ENCODE measurements around the gene AGTR2. TPM values are rescaled to one million over a fixed set of nuclear protein-coding genes. Genes with fewer than 3 reads are reported as not detected.
"Not testable (repeated sequence)": the region's sequence is repeated elsewhere in the genome, so short reads cannot be mapped to it uniquely, and the experiment has no call there.

The AGTR2 gene
- total and polyA plus RNA-seq, 2 donors (not counting 1 experiment from before 2014, with no cell fraction given): not detected

- H3K9ac ChIP-seq (ENCODE audit: insufficient read depth, low read length): no peak overlapping the region
- no peaks in the 10 kb centered on the region for H3K9me3 ChIP-seq (ENCODE audit: control insufficient read depth, insufficient read depth, low read depth, low read length)
- H3K27ac ChIP-seq (ENCODE audit: insufficient read depth, low read length): no peak overlapping the region
- no peak for DNase-seq (ENCODE audit: low read depth in 2 of 2)
- no peaks in the 10 kb centered on the region for H3K4me1 ChIP-seq (ENCODE audit: control insufficient read depth, extremely low read depth, insufficient read depth, low read length)
- H3K4me2 ChIP-seq (ENCODE audit: extremely low read depth, insufficient read depth, low read length): no peak overlapping the region
- H3K27me3 ChIP-seq (ENCODE audit: control insufficient read depth, insufficient read depth, low read length): no peaks in the 10 kb centered on the region
- no peaks in the 10 kb centered on the region for H3K79me2 ChIP-seq (ENCODE audit: control insufficient read depth, insufficient read depth, low read length)
- no peak for TF ChIP-seq CTCF (conservative IDR thresholded peaks at IDR 0.05 in 1 of 2, IDR thresholded peaks at IDR 0.05 in 1 of 2; ENCODE audit: low read depth in 1 of 2, low read length in 2 of 2)
- TF ChIP-seq EZH2 (IDR thresholded peaks at IDR 0.05; ENCODE audit: low read length, missing control alignments): no peak
- no peaks in the 10 kb centered on the region for H4K20me1 ChIP-seq (ENCODE audit: control insufficient read depth, extremely low read depth, insufficient read depth, low read length)
- no peaks in the 10 kb centered on the region for H3K36me3 ChIP-seq (ENCODE audit: control insufficient read depth, insufficient read depth, low read length)
- H3K4me3 ChIP-seq (replicated peaks in 1 of 4; ENCODE audit: control extremely low read depth in 1 of 4, insufficient read depth in 1 of 4, low read depth in 3 of 4, low read length in 4 of 4): no peak overlapping the region
- H2AFZ ChIP-seq (ENCODE audit: low read length): no peak overlapping the region
Measured at GRCh38 chrX:116198810-116199209, 28.3 kb downstream of the AGTR2 start.

GRCh38 chrX:116204932-116205331 lies 34.4 kb downstream of the AGTR2 start:
- Histone ChIP-seq H3K4me2 (ENCODE audit: extremely low read depth, insufficient read depth, low read length) (no peak overlapping the region), H3K27ac (ENCODE audit: insufficient read depth, low read length) (no peak overlapping the region), H4K20me1 (ENCODE audit: control insufficient read depth, extremely low read depth, insufficient read depth, low read length) (no peaks in the 10 kb centered on the region), H3K9me3 (ENCODE audit: control insufficient read depth, insufficient read depth, low read depth, low read length) (no peaks in the 10 kb centered on the region), H3K27me3 (ENCODE audit: control insufficient read depth, insufficient read depth, low read length) (no peaks in the 10 kb centered on the region), H3K4me3 (replicated peaks in 1 of 4; ENCODE audit: control extremely low read depth in 1 of 4, insufficient read depth in 1 of 4, low read depth in 3 of 4, low read length in 4 of 4) (no peak overlapping the region), H3K79me2 (ENCODE audit: control insufficient read depth, insufficient read depth, low read length) (no peaks in the 10 kb centered on the region), H3K36me3 (ENCODE audit: control insufficient read depth, insufficient read depth, low read length) (no peaks in the 10 kb centered on the region), H3K4me1 (ENCODE audit: control insufficient read depth, extremely low read depth, insufficient read depth, low read length) (no peaks in the 10 kb centered on the region), H2AFZ (ENCODE audit: low read length) (no peak overlapping the region), H3K9ac (ENCODE audit: insufficient read depth, low read length) (no peak overlapping the region)
- TF ChIP-seq CTCF (conservative IDR thresholded peaks at IDR 0.05 in 1 of 2, IDR thresholded peaks at IDR 0.05 in 1 of 2; ENCODE audit: low read depth in 1 of 2, low read length in 2 of 2) (peak; percentile 23 to 50), EZH2 (IDR thresholded peaks at IDR 0.05; ENCODE audit: low read length, missing control alignments) (no peak)
- peak; percentile 0 to 22 for DNase-seq (ENCODE audit: low read depth in 2 of 2)

- H3K79me2 ChIP-seq (ENCODE audit: control insufficient read depth, insufficient read depth, low read length): no peaks in the 10 kb centered on the region
- H3K4me3 ChIP-seq (replicated peaks in 1 of 4; ENCODE audit: control extremely low read depth in 1 of 4, insufficient read depth in 1 of 4, low read depth in 3 of 4, low read length in 4 of 4): no peak overlapping the region
- no peaks in the 10 kb centered on the region for H3K36me3 ChIP-seq (ENCODE audit: control insufficient read depth, insufficient read depth, low read length)
- H3K9ac ChIP-seq (ENCODE audit: insufficient read depth, low read length): no peak overlapping the region
- H4K20me1 ChIP-seq (ENCODE audit: control insufficient read depth, extremely low read depth, insufficient read depth, low read length): no peaks in the 10 kb centered on the region
- no peak overlapping the region for H3K27ac ChIP-seq (ENCODE audit: insufficient read depth, low read length)
- no peaks in the 10 kb centered on the region for H3K9me3 ChIP-seq (ENCODE audit: control insufficient read depth, insufficient read depth, low read depth, low read length)
- H2AFZ ChIP-seq (ENCODE audit: low read length): no peak overlapping the region
- TF ChIP-seq EZH2 (IDR thresholded peaks at IDR 0.05; ENCODE audit: low read length, missing control alignments) (no peak), CTCF (conservative IDR thresholded peaks at IDR 0.05 in 1 of 2, IDR thresholded peaks at IDR 0.05 in 1 of 2; ENCODE audit: low read depth in 1 of 2, low read length in 2 of 2) (no peak)
- H3K4me1 ChIP-seq (ENCODE audit: control insufficient read depth, extremely low read depth, insufficient read depth, low read length): no peaks in the 10 kb centered on the region
- DNase-seq (ENCODE audit: low read depth in 2 of 2): no peak
- H3K4me2 ChIP-seq (ENCODE audit: extremely low read depth, insufficient read depth, low read length): no peak overlapping the region
- H3K27me3 ChIP-seq (ENCODE audit: control insufficient read depth, insufficient read depth, low read length): no peaks in the 10 kb centered on the region
Measured at GRCh38 chrX:116213262-116213661, 42.7 kb downstream of the AGTR2 start.

GRCh38 chrX:116217080-116217479 lies 46.5 kb downstream of the AGTR2 start:
- not testable (repeated sequence) for H3K27ac ChIP-seq (ENCODE audit: insufficient read depth, low read length); H3K4me3 ChIP-seq (replicated peaks in 1 of 4; ENCODE audit: control extremely low read depth in 1 of 4, insufficient read depth in 1 of 4, low read depth in 3 of 4, low read length in 4 of 4); H3K9ac ChIP-seq (ENCODE audit: insufficient read depth, low read length); H2AFZ ChIP-seq (ENCODE audit: low read length); H4K20me1 ChIP-seq (ENCODE audit: control insufficient read depth, extremely low read depth, insufficient read depth, low read length); H3K9me3 ChIP-seq (ENCODE audit: control insufficient read depth, insufficient read depth, low read depth, low read length); H3K4me1 ChIP-seq (ENCODE audit: control insufficient read depth, extremely low read depth, insufficient read depth, low read length); H3K4me2 ChIP-seq (ENCODE audit: extremely low read depth, insufficient read depth, low read length); H3K36me3 ChIP-seq (ENCODE audit: control insufficient read depth, insufficient read depth, low read length); DNase-seq (ENCODE audit: low read depth in 2 of 2); H3K79me2 ChIP-seq (ENCODE audit: control insufficient read depth, insufficient read depth, low read length); H3K27me3 ChIP-seq (ENCODE audit: control insufficient read depth, insufficient read depth, low read length)
